RWPE2 (cell line): ENCODE data around the gene ZMYM5.
"Not testable (repeated sequence)": the region's sequence is repeated elsewhere in the genome, so short reads cannot be mapped to it uniquely, and the experiment has no call there.

Source experiments
- ATAC-seq: fragments of 200-7000 bp; cut with Tn5 transposase; 3 replicates; pipeline ENCODE4 v1.9.1; 2021; ENCODE audit warnings: low read depth
- DNase-seq: peaks from one replicate; pipeline ENCODE4 v3.0.0-alpha.2; 2020; ENCODE audit warnings: low spot score
- H3K27ac ChIP-seq: fragments of 450-650 bp; 2 replicates; pipeline ENCODE4 v1.5.1; 2017; ENCODE audit warnings: mild to moderate bottlenecking; ENCODE audit not compliant: poor library complexity, severe bottlenecking
- H3K27me3 ChIP-seq: fragments of 250-450 bp; sonication (Bioruptor Pico); 2 replicates; pipeline ENCODE4 v1.5.1; 2021; ENCODE audit warnings: mild to moderate bottlenecking, moderate library complexity; ENCODE audit not compliant: insufficient read depth, poor library complexity, severe bottlenecking
- H3K36me3 ChIP-seq: fragments of 250-450 bp; sonication (Bioruptor Pico); 2 replicates; pipeline ENCODE4 v1.5.1; 2020; ENCODE audit warnings: low read depth, mild to moderate bottlenecking, moderate library complexity
- H3K4me1 ChIP-seq: fragments of 250-450 bp; sonication (Bioruptor Pico); 2 replicates; pipeline ENCODE4 v1.5.1; 2021; ENCODE audit warnings: mild to moderate bottlenecking, moderate library complexity; ENCODE audit not compliant: insufficient read depth, poor library complexity, severe bottlenecking
- H3K4me3 ChIP-seq: fragments of 250-450 bp; sonication (Bioruptor Pico); 2 replicates; pipeline ENCODE4 v1.5.1; 2021; ENCODE audit warnings: mild to moderate bottlenecking, moderate library complexity; ENCODE audit not compliant: severe bottlenecking
- H3K9me3 ChIP-seq: fragments of 250-450 bp; sonication (Bioruptor Pico); 2 replicates; pipeline ENCODE4 v1.5.1; 2021; ENCODE audit warnings: mild to moderate bottlenecking, moderate library complexity; ENCODE audit not compliant: severe bottlenecking
- CTCF ChIP-seq: fragments of 450-650 bp; IDR thresholded peaks from one replicate; pipeline ENCODE4 v1.5.1; 2017; ENCODE audit warnings: mild to moderate bottlenecking, moderate library complexity; ENCODE audit not compliant: poor library complexity, severe bottlenecking

Gene ZMYM5

GRCh38 chr13:19810151-19810550 lies 53.3 kb downstream of the ZMYM5 start:
- Histone ChIP-seq H3K9me3 (no peaks in the 10 kb centered on the region), H3K36me3 (no peaks in the 10 kb centered on the region), H3K27ac (no peak overlapping the region), H3K4me1 (no peaks in the 10 kb centered on the region), H3K27me3 (no peaks in the 10 kb centered on the region), H3K4me3 (no peak overlapping the region)
- ATAC-seq, result no peak
- no peak for DNase-seq
- TF ChIP-seq CTCF, result no peak

GRCh38 chr13:19805765-19806164 lies 57.7 kb downstream of the ZMYM5 start:
- Histone ChIP-seq H3K9me3 (no peaks in the 10 kb centered on the region), H3K27me3 (no peaks in the 10 kb centered on the region), H3K4me3 (no peak overlapping the region), H3K36me3 (no peaks in the 10 kb centered on the region), H3K4me1 (no peaks in the 10 kb centered on the region), H3K27ac (no peak overlapping the region)
- ATAC-seq (no peak), DNase-seq (no peak)
- TF ChIP-seq CTCF, result no peak

- Histone ChIP-seq H3K27ac (no peak overlapping the region), H3K27me3 (no peaks in the 10 kb centered on the region), H3K4me3 (no peak overlapping the region), H3K9me3 (no peaks in the 10 kb centered on the region), H3K36me3 (no peaks in the 10 kb centered on the region), H3K4me1 (peaks cover 17% of the 10 kb centered on the region)
- ATAC-seq (no peak), DNase-seq (no peak)
- TF ChIP-seq CTCF, result no peak
Measured at GRCh38 chr13:19795956-19796355, 67.5 kb downstream of the ZMYM5 start.

- H3K4me1 ChIP-seq, result peaks cover 17% of the 10 kb centered on the region
- TF ChIP-seq CTCF, result no peak
- no peaks in the 10 kb centered on the region for H3K36me3 ChIP-seq
- ATAC-seq, result peak; percentile 59
- H3K27ac ChIP-seq, result peak overlapping the region; percentile 69
- H3K9me3 ChIP-seq, result no peaks in the 10 kb centered on the region
- no peak for DNase-seq
- H3K27me3 ChIP-seq, result no peaks in the 10 kb centered on the region
- no peak overlapping the region for H3K4me3 ChIP-seq
Measured at GRCh38 chr13:19794631-19795030, 68.8 kb downstream of the ZMYM5 start.

- Histone ChIP-seq H3K27me3 (no peaks in the 10 kb centered on the region), H3K4me3 (no peak overlapping the region), H3K4me1 (peaks cover 17% of the 10 kb centered on the region), H3K9me3 (no peaks in the 10 kb centered on the region), H3K27ac (no peak overlapping the region), H3K36me3 (no peaks in the 10 kb centered on the region)
- DNase-seq, result no peak
- TF ChIP-seq CTCF, result no peak
- ATAC-seq, result no peak
Measured at GRCh38 chr13:19791953-19792537, 71.4 kb downstream of the ZMYM5 start.

- DNase-seq (peak; percentile 89), ATAC-seq (peak; percentile 88)
- H3K4me1 ChIP-seq, H3K27me3 ChIP-seq, H3K9me3 ChIP-seq: not testable (repeated sequence)
- H3K27ac ChIP-seq, result peak within 1 kb of the TSS; percentile 62
- H3K4me3 ChIP-seq, result peak within 1 kb of the TSS; percentile 70
- peaks cover 16% of the 10 kb centered on the region for H3K36me3 ChIP-seq
Measured at GRCh38 chr13:19782727-19783682, 80.4 kb downstream of the ZMYM5 start, which contains the start of gene PSPC1. Gene PSPC1, minus strand, starts transcription at chr13:19782945. Its CDS starts 188 bp downstream, at chr13:19782757.
